Subcutaneous adipose tissue (tissue), 4 donors: ENCODE data around the gene WBP4. TPM values are rescaled to one million over a fixed set of nuclear protein-coding genes. Genes with fewer than 3 reads are reported as not detected.

Source experiments
- CTCF ChIP-seq: fragments of 450-650 bp; IDR thresholded peaks from one replicate; pipeline ENCODE4 v1.5.1; 2016; ENCODE audit warnings: low read depth, mild to moderate bottlenecking, control low read depth, antibody characterized with exemption, moderate library complexity
- total RNA-seq, 4 donors: library from RNA; depleted of rRNA; stranded (reverse); fragments of >200 nt; gene quantifications; one replicate each; pipeline ENCODE4 v1.1.0, GENCODE V29; 2016

The WBP4 gene
- total RNA-seq, 4 donors from 2014 or later: 9.7 to 24.6 (median 17.4) TPM

- no peak for TF ChIP-seq CTCF
These were observed 7.9 kb upstream of the WBP4 start for GRCh38 chr13:41053384-41053826.

- TF ChIP-seq CTCF: no peak
These were observed 7.0 kb upstream of the WBP4 start for GRCh38 chr13:41054212-41054877.

- no peak for TF ChIP-seq CTCF
These were observed 6.2 kb upstream of the WBP4 start for GRCh38 chr13:41054919-41055619.

GRCh38 chr13:41056194-41056593 lies 5.1 kb upstream of the WBP4 start:
- no peak for TF ChIP-seq CTCF

GRCh38 chr13:41056826-41057711 lies 4.2 kb upstream of the WBP4 start:
- no peak for TF ChIP-seq CTCF

GRCh38 chr13:41058295-41059070 lies 2.8 kb upstream of the WBP4 start:
- no peak for TF ChIP-seq CTCF
